ENCODE data around the gene SURF1.

GRCh38 chr9:133354766-133355165 is 1.5 kb downstream of the SURF1 start:
- no peak for TF ChIP-seq CTCF (IDR thresholded peaks at IDR 0.05)
- TF ChIP-seq POLR2A (IDR thresholded peaks at IDR 0.05), result no peak
